Measurements from ENCODE around the gene AUTS2.

DNA sequence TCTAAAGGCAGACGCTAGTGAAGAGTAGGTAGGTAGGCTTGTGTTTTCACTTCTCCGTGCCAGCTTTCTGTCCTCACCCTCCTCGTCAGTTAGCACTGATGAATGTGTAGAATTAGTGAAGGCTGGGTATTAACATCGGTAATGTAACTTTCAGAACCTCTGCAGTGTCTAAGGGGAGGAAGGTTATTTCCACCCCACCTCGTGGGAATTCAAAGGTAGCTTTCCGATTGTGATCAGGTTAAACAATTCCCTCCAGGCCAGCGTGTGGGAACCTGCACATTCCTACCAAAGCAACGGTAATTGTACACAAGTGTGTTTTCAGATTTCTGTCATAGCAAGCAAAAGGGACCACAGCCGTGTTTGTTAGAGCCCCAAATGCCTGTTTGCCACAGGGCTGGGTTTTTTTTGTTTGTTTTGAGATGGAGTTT is 1128.7 kb downstream of the AUTS2 start:
- TF ChIP-seq POLR2A (IDR thresholded peaks at IDR 0.05; ENCODE audit: control extremely low read depth in 1 of 2, low read depth in 2 of 2, low read length in 2 of 2) = no peak
- TF ChIP-seq, protein P1, sequence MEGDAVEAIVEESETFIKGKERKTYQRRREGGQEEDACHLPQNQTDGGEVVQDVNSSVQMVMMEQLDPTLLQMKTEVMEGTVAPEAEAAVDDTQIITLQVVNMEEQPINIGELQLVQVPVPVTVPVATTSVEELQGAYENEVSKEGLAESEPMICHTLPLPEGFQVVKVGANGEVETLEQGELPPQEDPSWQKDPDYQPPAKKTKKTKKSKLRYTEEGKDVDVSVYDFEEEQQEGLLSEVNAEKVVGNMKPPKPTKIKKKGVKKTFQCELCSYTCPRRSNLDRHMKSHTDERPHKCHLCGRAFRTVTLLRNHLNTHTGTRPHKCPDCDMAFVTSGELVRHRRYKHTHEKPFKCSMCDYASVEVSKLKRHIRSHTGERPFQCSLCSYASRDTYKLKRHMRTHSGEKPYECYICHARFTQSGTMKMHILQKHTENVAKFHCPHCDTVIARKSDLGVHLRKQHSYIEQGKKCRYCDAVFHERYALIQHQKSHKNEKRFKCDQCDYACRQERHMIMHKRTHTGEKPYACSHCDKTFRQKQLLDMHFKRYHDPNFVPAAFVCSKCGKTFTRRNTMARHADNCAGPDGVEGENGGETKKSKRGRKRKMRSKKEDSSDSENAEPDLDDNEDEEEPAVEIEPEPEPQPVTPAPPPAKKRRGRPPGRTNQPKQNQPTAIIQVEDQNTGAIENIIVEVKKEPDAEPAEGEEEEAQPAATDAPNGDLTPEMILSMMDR (IDR thresholded peaks at IDR 0.05; ENCODE audit: control extremely low read depth in 1 of 3, insufficient read depth in 1 of 3, low read depth in 1 of 3, low read length in 3 of 3) = no peak
- TF ChIP-seq EZH2 (IDR thresholded peaks at IDR 0.05; ENCODE audit: low read depth, low read length, severe bottlenecking) = no peak
